Stimulated activated effector memory CD8-positive, alpha-beta T cell treated with anti-CD3 and anti-CD28 coated beads, Interleukin-12 subunit alpha, Interleukin-12 subunit beta, amount 100 ng/mL, for 72 hours (primary cell): ENCODE data around the gene CWH43.
"Not testable (repeated sequence)": the region's sequence is repeated elsewhere in the genome, so short reads cannot be mapped to it uniquely, and the experiment has no call there.

Experiments
- ATAC-seq: fragments of 150-1000 bp; cut with Tn5 transposase; 2 replicates; pipeline ENCODE4 v1.10.0; 2021
- DNase-seq, 2 donors: peaks; one replicate each; pipeline ENCODE4 v3.0.0; 2021 to 2022; ENCODE audit warnings: low spot score in 2 of 2
- H3K27ac Mint-ChIP-seq: one replicate; pipeline ENCODE4 v1.8.0; 2022; ENCODE audit warnings: mild to moderate bottlenecking, mixed read lengths
- H3K36me3 Mint-ChIP-seq: one replicate; pipeline ENCODE4 v1.8.0; 2022; ENCODE audit warnings: mild to moderate bottlenecking, mixed read lengths
- H3K4me1 Mint-ChIP-seq: one replicate; pipeline ENCODE4 v1.8.0; 2022; ENCODE audit warnings: mixed read lengths
- H3K4me3 Mint-ChIP-seq: one replicate; pipeline ENCODE4 v1.8.0; 2022; ENCODE audit warnings: mild to moderate bottlenecking, mixed read lengths
- H3K9me3 Mint-ChIP-seq: one replicate; pipeline ENCODE4 v1.8.0; 2022; ENCODE audit warnings: mixed read lengths

CWH43 gene

GRCh38 chr4:49098034-49098759 is 112.1 kb downstream of the CWH43 start:
- H3K4me3 Mint-ChIP-seq, H3K36me3 Mint-ChIP-seq, DNase-seq, H3K27ac Mint-ChIP-seq: not testable (repeated sequence)
- peaks cover 53% of the 10 kb centered on the region for H3K9me3 Mint-ChIP-seq
- peaks cover 29% of the 10 kb centered on the region for H3K4me1 Mint-ChIP-seq
- peak; percentile 3 for ATAC-seq

GRCh38 chr4:49099831-49100444 is 113.9 kb downstream of the CWH43 start:
- peaks cover 64% of the 10 kb centered on the region for H3K9me3 Mint-ChIP-seq
- H3K4me3 Mint-ChIP-seq, H3K36me3 Mint-ChIP-seq, DNase-seq, ATAC-seq, H3K27ac Mint-ChIP-seq: not testable (repeated sequence)
- H3K4me1 Mint-ChIP-seq: peaks cover 35% of the 10 kb centered on the region

- H3K36me3 Mint-ChIP-seq, DNase-seq, H3K27ac Mint-ChIP-seq, H3K4me3 Mint-ChIP-seq: not testable (repeated sequence)
- Mint-ChIP-seq H3K4me1 (peaks cover 34% of the 10 kb centered on the region), H3K9me3 (peaks cover 66% of the 10 kb centered on the region)
- ATAC-seq: peak; percentile 47
Measured at GRCh38 chr4:49102344-49102898, 116.3 kb downstream of the CWH43 start.

GRCh38 chr4:49103436-49104136 is 117.5 kb downstream of the CWH43 start:
- H3K4me3 Mint-ChIP-seq, DNase-seq, H3K27ac Mint-ChIP-seq: not testable (repeated sequence)
- Mint-ChIP-seq H3K9me3 (peaks cover 64% of the 10 kb centered on the region), H3K4me1 (peaks cover 39% of the 10 kb centered on the region), H3K36me3 (peaks cover 11% of the 10 kb centered on the region)
- ATAC-seq: peak; percentile 29

- DNase-seq, H3K4me3 Mint-ChIP-seq, H3K27ac Mint-ChIP-seq: not testable (repeated sequence)
- Mint-ChIP-seq H3K4me1 (peaks cover 38% of the 10 kb centered on the region), H3K9me3 (peaks cover 61% of the 10 kb centered on the region), H3K36me3 (peaks cover 11% of the 10 kb centered on the region)
- peak; percentile 23 for ATAC-seq
Measured at GRCh38 chr4:49104231-49104930, 118.3 kb downstream of the CWH43 start.

- H3K9me3 Mint-ChIP-seq: peaks cover 59% of the 10 kb centered on the region
- not testable (repeated sequence) for ATAC-seq, H3K27ac Mint-ChIP-seq, DNase-seq, H3K4me3 Mint-ChIP-seq
- H3K36me3 Mint-ChIP-seq: peaks cover 11% of the 10 kb centered on the region
- H3K4me1 Mint-ChIP-seq: peaks cover 47% of the 10 kb centered on the region
Measured at GRCh38 chr4:49105248-49105904, 119.3 kb downstream of the CWH43 start.

GRCh38 chr4:49107262-49107661 is 121.2 kb downstream of the CWH43 start:
- Mint-ChIP-seq H3K9me3 (peaks cover 66% of the 10 kb centered on the region), H3K36me3 (peaks cover 11% of the 10 kb centered on the region)
- DNase-seq: peak in 1 of 2 donors; percentile 51

GRCh38 chr4:49108183-49108978 is 122.3 kb downstream of the CWH43 start:
- not testable (repeated sequence) for H3K27ac Mint-ChIP-seq
- H3K9me3 Mint-ChIP-seq: peaks cover 59% of the 10 kb centered on the region

More at GRCh38 chr4:49107262-49107661, 121.2 kb downstream of the CWH43 start:
- not testable (repeated sequence) for H3K4me3 Mint-ChIP-seq, H3K27ac Mint-ChIP-seq, ATAC-seq
- H3K4me1 Mint-ChIP-seq: peaks cover 50% of the 10 kb centered on the region

GRCh38 chr4:49109567-49110166 is 123.6 kb downstream of the CWH43 start:
- not testable (repeated sequence) for H3K4me3 Mint-ChIP-seq, DNase-seq, H3K27ac Mint-ChIP-seq
- ATAC-seq: peak; percentile 49
- H3K4me1 Mint-ChIP-seq: peaks cover 39% of the 10 kb centered on the region
- H3K36me3 Mint-ChIP-seq: peaks cover 11% of the 10 kb centered on the region
- peaks cover 51% of the 10 kb centered on the region for H3K9me3 Mint-ChIP-seq

More at GRCh38 chr4:49108183-49108978, 122.3 kb downstream of the CWH43 start:
- peaks cover 11% of the 10 kb centered on the region for H3K36me3 Mint-ChIP-seq
- not testable (repeated sequence) for DNase-seq, H3K4me3 Mint-ChIP-seq
- peak; percentile 74 for ATAC-seq
- peaks cover 42% of the 10 kb centered on the region for H3K4me1 Mint-ChIP-seq

- not testable (repeated sequence) for DNase-seq, H3K27ac Mint-ChIP-seq, H3K4me3 Mint-ChIP-seq, H3K36me3 Mint-ChIP-seq
- H3K9me3 Mint-ChIP-seq: peaks cover 47% of the 10 kb centered on the region
- peaks cover 34% of the 10 kb centered on the region for H3K4me1 Mint-ChIP-seq
- ATAC-seq: peak; percentile 69
Measured at GRCh38 chr4:49110579-49110978, 124.5 kb downstream of the CWH43 start.
